ENCODE data around the gene ECM2. TPM values are rescaled to one million over a fixed set of nuclear protein-coding genes. Genes with fewer than 3 reads are reported as not detected.
A peak's percentile ranks its signal among the peaks of the same experiment; 100 is the strongest.

The ECM2 gene
- polyA plus RNA-seq, 1 of the 3 experiments (the other 2 are of a cell fraction), result 0.20 TPM

- TF ChIP-seq CHD2 (IDR thresholded peaks at IDR 0.05; ENCODE audit: low read length, partially characterized antibody), result no peak
- TF ChIP-seq RCOR1 (IDR thresholded peaks at IDR 0.05; ENCODE audit: low read length), result no peak
- no peak for TF ChIP-seq NRF1 (IDR thresholded peaks at IDR 0.05; ENCODE audit: low read depth, low read length)
- TF ChIP-seq YY1 (IDR thresholded peaks at IDR 0.05; ENCODE audit: low read depth), result no peak
- no peak for TF ChIP-seq JUND (IDR thresholded peaks at IDR 0.05)
- no peak for TF ChIP-seq SMC3 (IDR thresholded peaks at IDR 0.05; ENCODE audit: low read depth, low read length)
- no peak for TF ChIP-seq RFX5 (IDR thresholded peaks at IDR 0.05; ENCODE audit: low read length)
- TF ChIP-seq TEAD4 (IDR thresholded peaks at IDR 0.05; ENCODE audit: borderline replicate concordance, insufficient read depth), result no peak
- TF ChIP-seq MXI1 (IDR thresholded peaks at IDR 0.05; ENCODE audit: low read depth, low read length), result no peak
- no peak for TF ChIP-seq ZBTB33 (IDR thresholded peaks at IDR 0.05; ENCODE audit: borderline replicate concordance, low read depth)
- TF ChIP-seq SIN3A (IDR thresholded peaks at IDR 0.05; ENCODE audit: borderline replicate concordance, low read depth, low read length), result no peak
- ChIA-PET CTCF (interaction anchor here (1.1 kb wide), 1 partner anchor 25 kb away, joined by 4 read pairs; the partner anchor contains the start of gene ASPN), POLR2A (no interaction called here)
- Histone ChIP-seq H3K79me2 (ENCODE audit: insufficient read depth) (no peaks in the 10 kb centered on the region), H3K27ac (ENCODE audit: low read depth in 2 of 2, low read length in 1 of 2) (peak overlapping the region; percentile 69 to 79; a peak in 3 of 4 replicates), H3K9ac (no peak overlapping the region), H3K9me3 (no peaks in the 10 kb centered on the region), H3K9me2 (no peaks in the 10 kb centered on the region), H3K27me3 (ENCODE audit: insufficient read depth) (no peaks in the 10 kb centered on the region), H4K20me1 (ENCODE audit: insufficient read depth) (no peaks in the 10 kb centered on the region), H3K4me3 (ENCODE audit: low read depth in 2 of 2, low read length in 1 of 2) (no peak overlapping the region), H2AFZ (ENCODE audit: low read depth) (no peak overlapping the region), H3F3A (replicated peaks; ENCODE audit: insufficient read depth) (peaks cover 25% of the 10 kb centered on the region), H3K36me3 (replicated peaks in 1 of 2; ENCODE audit: control insufficient read depth in 1 of 2, insufficient read depth in 2 of 2, low read length in 1 of 2) (no peaks in the 10 kb centered on the region), H3K4me2 (0 out of 2 replicates have a peak overlapping the region, but pooled peaks have one; percentile 61), H3K4me1 (ENCODE audit: control insufficient read depth in 1 of 2, insufficient read depth in 2 of 2, low read depth in 1 of 2, low read length in 1 of 2) (peaks cover 13 to 24% of the 10 kb centered on the region in 2 experiments; a peak in 3 of 4 replicates)
- no peak for DNase-seq
- 100% methylated on average over 2 of the region's 2 CpGs for WGBS (ENCODE audit: low lambda C conversion rate)
Measured at GRCh38 chr9:92507005-92507404, 28.8 kb downstream of the ECM2 start.

DNA sequence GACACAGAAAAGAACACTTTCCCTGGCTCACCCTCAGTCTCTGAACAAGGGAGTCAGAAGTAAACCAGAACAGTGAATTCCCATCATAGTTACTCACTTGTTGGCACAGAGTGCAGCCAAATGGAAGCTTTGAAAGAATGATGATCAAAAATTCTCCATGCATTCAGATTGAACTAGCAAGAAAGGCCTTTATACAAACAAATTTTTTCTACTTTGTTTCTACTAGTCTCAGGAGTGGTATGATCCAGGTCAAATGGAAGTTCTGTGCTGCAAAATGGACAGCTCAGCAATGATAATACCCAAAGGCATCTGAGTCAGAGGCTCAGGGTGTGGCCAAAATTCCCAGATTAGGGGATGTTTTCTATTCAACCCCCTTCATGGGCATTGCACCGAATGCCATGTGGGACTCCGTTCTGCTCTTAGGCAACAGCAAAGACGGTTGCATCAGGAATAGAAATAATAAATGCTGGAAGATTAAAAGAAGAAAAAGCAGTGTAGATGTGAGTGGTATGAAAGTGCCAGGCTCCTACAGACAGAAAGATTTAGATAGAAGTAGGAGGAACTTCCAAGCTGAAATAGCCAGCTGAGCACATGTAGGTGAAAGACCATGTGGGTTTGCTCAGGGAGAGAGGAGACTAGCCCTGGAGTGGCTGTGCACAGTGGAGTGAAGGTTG, 29.5 kb downstream of the ECM2 start:
- H3K9ac ChIP-seq, result no peak overlapping the region; the same call in 1 of the 2 replicates
- peak overlapping the region; percentile 42; the same call in 1 of the 2 replicates for H2AFZ ChIP-seq (ENCODE audit: low read depth)
- no peaks in the 10 kb centered on the region for H3K9me3 ChIP-seq
- H3K4me3 ChIP-seq (ENCODE audit: low read depth in 2 of 2, low read length in 1 of 2), result peak overlapping the region in 1 of 2 experiments; percentile 6; a peak in 1 of 4 replicates
- no peaks in the 10 kb centered on the region for H3K36me3 ChIP-seq (replicated peaks in 1 of 2; ENCODE audit: control insufficient read depth in 1 of 2, insufficient read depth in 2 of 2, low read length in 1 of 2)
- 53% methylated on average over 3 of the region's 3 CpGs for WGBS (ENCODE audit: low lambda C conversion rate)
- POLR2A ChIA-PET, result no interaction called here
- no peak for DNase-seq
- peaks cover 16 to 24% of the 10 kb centered on the region in 2 experiments; a peak in 3 of 4 replicates for H3K4me1 ChIP-seq (ENCODE audit: control insufficient read depth in 1 of 2, insufficient read depth in 2 of 2, low read depth in 1 of 2, low read length in 1 of 2)
- H3K4me2 ChIP-seq, result peak overlapping the region; percentile 61; the same call in 1 of the 2 replicates
- H4K20me1 ChIP-seq (ENCODE audit: insufficient read depth), result no peaks in the 10 kb centered on the region
- CTCF ChIA-PET, result no interaction called here
- no peaks in the 10 kb centered on the region for H3K9me2 ChIP-seq
- no peaks in the 10 kb centered on the region for H3K27me3 ChIP-seq (ENCODE audit: insufficient read depth)
- peak overlapping the region; percentile 78 to 79; a peak in 3 of 4 replicates for H3K27ac ChIP-seq (ENCODE audit: low read depth in 2 of 2, low read length in 1 of 2)
- peaks cover 25% of the 10 kb centered on the region for H3F3A ChIP-seq (replicated peaks; ENCODE audit: insufficient read depth)
- H3K79me2 ChIP-seq (ENCODE audit: insufficient read depth), result no peaks in the 10 kb centered on the region
- no peak for TF ChIP-seq FOXM1 (IDR thresholded peaks at IDR 0.05; ENCODE audit: low read depth)
- TF ChIP-seq GATA2 (CRISPR knock-in tag; IDR thresholded peaks at IDR 0.05), result no peak
- no peak for TF ChIP-seq GABPA (IDR thresholded peaks at IDR 0.05; ENCODE audit: low read depth)
- TF ChIP-seq SIN3A (IDR thresholded peaks at IDR 0.05; ENCODE audit: borderline replicate concordance, low read depth, low read length), result no peak
- TF ChIP-seq MEF2A (IDR thresholded peaks at IDR 0.05; ENCODE audit: borderline replicate concordance, low read depth), result no peak
- no peak for TF ChIP-seq SMC3 (IDR thresholded peaks at IDR 0.05; ENCODE audit: low read depth, low read length)
- no peak for TF ChIP-seq USF1 (IDR thresholded peaks at IDR 0.05; ENCODE audit: borderline replicate concordance, low read depth)
- TF ChIP-seq TEAD4 (IDR thresholded peaks at IDR 0.05; ENCODE audit: borderline replicate concordance, insufficient read depth), result peak; percentile 47; the same call in 1 of the 2 replicates
- TF ChIP-seq FOXJ3 (CRISPR knock-in tag; IDR thresholded peaks at IDR 0.05), result no peak
- TF ChIP-seq EP300 (IDR thresholded peaks at IDR 0.05; ENCODE audit: borderline replicate concordance in 1 of 2, low read depth in 1 of 2, low read length in 1 of 2), result peak in 1 of 2 experiments; percentile 56; a peak in 1 of 4 replicates
- no peak for TF ChIP-seq MXI1 (IDR thresholded peaks at IDR 0.05; ENCODE audit: low read depth, low read length)
- TF ChIP-seq RXRA (IDR thresholded peaks at IDR 0.05; ENCODE audit: borderline replicate concordance, low read depth), result no peak
- peak; percentile 45 for TF ChIP-seq PBX3 (IDR thresholded peaks at IDR 0.05)
- no peak for TF ChIP-seq TAF1 (IDR thresholded peaks at IDR 0.05; ENCODE audit: borderline replicate concordance, low read depth, low read length)
- no peak for TF ChIP-seq RCOR1 (IDR thresholded peaks at IDR 0.05; ENCODE audit: low read length)
- no peak for TF ChIP-seq CHD2 (IDR thresholded peaks at IDR 0.05; ENCODE audit: low read length, partially characterized antibody)
- no peak for TF ChIP-seq NRF1 (IDR thresholded peaks at IDR 0.05; ENCODE audit: low read depth, low read length)
- peak; percentile 84 for TF ChIP-seq TCF12 (IDR thresholded peaks at IDR 0.05)
- TF ChIP-seq YY1 (IDR thresholded peaks at IDR 0.05; ENCODE audit: low read depth), result no peak
- no peak for TF ChIP-seq RFX5 (IDR thresholded peaks at IDR 0.05; ENCODE audit: low read length)

All from SK-N-SH (cell line).